Ovary (tissue), 3 donors: ENCODE measurements around the gene NDFIP1.

ENCODE experiments used
- EP300 ChIP-seq: sonication (generic); formaldehyde crosslinking; IDR thresholded peaks from one replicate; pipeline ENCODE4 v1.6.1; 2017; ENCODE audit warnings: antibody characterized with exemption
- POLR2A ChIP-seq: fragments of 450-650 bp; IDR thresholded peaks from one replicate; pipeline ENCODE4 v1.6.1; 2017; ENCODE audit warnings: antibody characterized with exemption, mild to moderate bottlenecking, moderate library complexity
- TF ChIP-seq, protein P1 (sequence below), 3 donors: fragments of 450-650 bp in 2 of 3; fragments of 200-600 bp in 1 of 3; IDR thresholded peaks; one replicate each; pipeline versions ENCODE4 v1.5.1 to v1.8.0; 2016 to 2022; ENCODE audit warnings: antibody characterized with exemption in 3 of 3, mild to moderate bottlenecking in 1 of 3
- donor health status: DM: no; HTN: no; CAD: no.

DNA sequence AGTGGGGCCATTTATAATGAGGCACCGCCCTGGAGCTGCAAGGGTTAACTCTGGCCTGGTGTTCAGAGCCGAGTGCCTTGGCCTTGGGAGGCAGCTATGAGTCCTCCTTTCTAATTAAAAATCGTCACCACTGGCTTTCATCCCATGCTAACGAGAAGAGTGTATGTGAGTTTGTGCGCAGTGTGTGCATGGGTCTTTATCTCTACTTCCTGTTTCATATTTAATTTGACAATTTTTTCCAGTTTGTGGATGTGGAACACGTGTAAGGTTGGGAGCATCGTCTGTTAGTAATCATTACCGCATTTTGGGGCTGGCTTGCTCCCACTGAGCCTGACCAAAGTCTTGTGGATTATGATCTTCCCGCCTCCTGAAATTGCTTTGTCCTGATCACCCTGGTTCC, 76.4 kb downstream of the NDFIP1 start:
- TF ChIP-seq, protein P1, sequence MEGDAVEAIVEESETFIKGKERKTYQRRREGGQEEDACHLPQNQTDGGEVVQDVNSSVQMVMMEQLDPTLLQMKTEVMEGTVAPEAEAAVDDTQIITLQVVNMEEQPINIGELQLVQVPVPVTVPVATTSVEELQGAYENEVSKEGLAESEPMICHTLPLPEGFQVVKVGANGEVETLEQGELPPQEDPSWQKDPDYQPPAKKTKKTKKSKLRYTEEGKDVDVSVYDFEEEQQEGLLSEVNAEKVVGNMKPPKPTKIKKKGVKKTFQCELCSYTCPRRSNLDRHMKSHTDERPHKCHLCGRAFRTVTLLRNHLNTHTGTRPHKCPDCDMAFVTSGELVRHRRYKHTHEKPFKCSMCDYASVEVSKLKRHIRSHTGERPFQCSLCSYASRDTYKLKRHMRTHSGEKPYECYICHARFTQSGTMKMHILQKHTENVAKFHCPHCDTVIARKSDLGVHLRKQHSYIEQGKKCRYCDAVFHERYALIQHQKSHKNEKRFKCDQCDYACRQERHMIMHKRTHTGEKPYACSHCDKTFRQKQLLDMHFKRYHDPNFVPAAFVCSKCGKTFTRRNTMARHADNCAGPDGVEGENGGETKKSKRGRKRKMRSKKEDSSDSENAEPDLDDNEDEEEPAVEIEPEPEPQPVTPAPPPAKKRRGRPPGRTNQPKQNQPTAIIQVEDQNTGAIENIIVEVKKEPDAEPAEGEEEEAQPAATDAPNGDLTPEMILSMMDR (IDR thresholded peaks at IDR 0.05) = no peak
- TF ChIP-seq EP300 (no peak), POLR2A (no peak)
